HCT116 (cell line): ENCODE results near the gene FRMD4B.

ENCODE experiments used
- POLR2A ChIP-seq: IDR thresholded peaks from 2 replicates; pipeline ENCODE4 v1.7.0; 2011; ENCODE audit warnings: borderline replicate concordance; ENCODE audit not compliant: insufficient read depth, insufficient read length; ENCODE audit errors: extremely low read depth
- POLR2AphosphoS5 ChIP-seq: IDR thresholded peaks from 2 replicates; pipeline ENCODE4 v1.6.1; 2011; ENCODE audit warnings: mild to moderate bottlenecking, low read depth, low read length, moderate library complexity
- SP1 ChIP-seq: IDR thresholded peaks from 2 replicates; pipeline ENCODE4 v1.6.1; 2012; ENCODE audit warnings: low read depth
- TF ChIP-seq, protein P1 (sequence below), 3 experiments: fragments of 200-600 bp in 1 of 3; sonication (generic) in 1 of 3; IDR thresholded peaks in 2 of 3; conservative IDR thresholded peaks in 1 of 3; 2 replicates each; pipeline ENCODE4 v1.5.1; 2012 to 2017; ENCODE audit warnings: low read depth in 2 of 3, low read length in 2 of 3, antibody characterized with exemption in 1 of 3, borderline replicate concordance in 1 of 3, control low read depth in 1 of 3, mild to moderate bottlenecking in 1 of 3, mixed read lengths in 1 of 3, mixed run types in 1 of 3, moderate library complexity in 1 of 3; ENCODE audit not compliant: insufficient read depth in 1 of 3
- TF ChIP-seq, protein P2 (sequence below): IDR thresholded peaks from 2 replicates; pipeline ENCODE4 v1.6.1; 2012
- TF ChIP-seq, protein P3 (sequence below): IDR thresholded peaks from 2 replicates; pipeline ENCODE4 v1.6.1; 2012

DNA sequence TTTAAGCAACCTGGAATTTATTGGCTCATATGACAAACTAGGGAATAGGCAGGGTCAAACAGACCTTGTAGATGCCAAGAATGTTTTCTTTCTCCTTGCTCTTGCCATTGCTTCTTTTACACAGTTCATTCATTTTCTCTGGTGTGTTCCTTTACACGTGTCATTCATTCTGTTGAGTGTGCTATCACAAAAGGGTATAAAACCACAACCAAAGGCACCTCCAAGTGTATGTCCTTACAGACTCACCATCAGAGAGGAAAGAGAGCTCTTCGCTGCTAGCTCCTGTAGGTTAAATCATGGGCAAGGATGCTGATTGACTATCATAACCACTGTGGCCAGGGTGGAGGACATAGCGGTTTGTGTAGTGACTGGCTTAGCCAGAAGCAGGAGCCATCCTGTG lies 19.2 kb upstream of the FRMD4B start:
- TF ChIP-seq, protein P1, sequence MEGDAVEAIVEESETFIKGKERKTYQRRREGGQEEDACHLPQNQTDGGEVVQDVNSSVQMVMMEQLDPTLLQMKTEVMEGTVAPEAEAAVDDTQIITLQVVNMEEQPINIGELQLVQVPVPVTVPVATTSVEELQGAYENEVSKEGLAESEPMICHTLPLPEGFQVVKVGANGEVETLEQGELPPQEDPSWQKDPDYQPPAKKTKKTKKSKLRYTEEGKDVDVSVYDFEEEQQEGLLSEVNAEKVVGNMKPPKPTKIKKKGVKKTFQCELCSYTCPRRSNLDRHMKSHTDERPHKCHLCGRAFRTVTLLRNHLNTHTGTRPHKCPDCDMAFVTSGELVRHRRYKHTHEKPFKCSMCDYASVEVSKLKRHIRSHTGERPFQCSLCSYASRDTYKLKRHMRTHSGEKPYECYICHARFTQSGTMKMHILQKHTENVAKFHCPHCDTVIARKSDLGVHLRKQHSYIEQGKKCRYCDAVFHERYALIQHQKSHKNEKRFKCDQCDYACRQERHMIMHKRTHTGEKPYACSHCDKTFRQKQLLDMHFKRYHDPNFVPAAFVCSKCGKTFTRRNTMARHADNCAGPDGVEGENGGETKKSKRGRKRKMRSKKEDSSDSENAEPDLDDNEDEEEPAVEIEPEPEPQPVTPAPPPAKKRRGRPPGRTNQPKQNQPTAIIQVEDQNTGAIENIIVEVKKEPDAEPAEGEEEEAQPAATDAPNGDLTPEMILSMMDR (IDR thresholded peaks at IDR 0.05 in 2 of 3, conservative IDR thresholded peaks at IDR 0.05 in 1 of 3; ENCODE audit: borderline replicate concordance in 1 of 3, insufficient read depth in 1 of 3, low read depth in 2 of 3, low read length in 2 of 3) = no peak
- TF ChIP-seq, protein P2, sequence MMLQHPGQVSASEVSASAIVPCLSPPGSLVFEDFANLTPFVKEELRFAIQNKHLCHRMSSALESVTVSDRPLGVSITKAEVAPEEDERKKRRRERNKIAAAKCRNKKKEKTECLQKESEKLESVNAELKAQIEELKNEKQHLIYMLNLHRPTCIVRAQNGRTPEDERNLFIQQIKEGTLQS = no peak
- TF ChIP-seq, protein P3, sequence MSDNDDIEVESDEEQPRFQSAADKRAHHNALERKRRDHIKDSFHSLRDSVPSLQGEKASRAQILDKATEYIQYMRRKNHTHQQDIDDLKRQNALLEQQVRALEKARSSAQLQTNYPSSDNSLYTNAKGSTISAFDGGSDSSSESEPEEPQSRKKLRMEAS = no peak
- no peak for TF ChIP-seq SP1
- no peak for TF ChIP-seq POLR2A
- no peak for TF ChIP-seq POLR2AphosphoS5
